Neural cell (in vitro differentiated cells): Measurements from ENCODE around the gene TRIP6.

Source experiments
- EZH2 ChIP-seq: fragments of 200-600, 300-800 bp; shearing (Covaris generic), sonication (generic); IDR thresholded peaks from 2 replicates; pipeline ENCODE4 v1.6.1; 2014; ENCODE audit warnings: antibody characterized with exemption, low read length, borderline replicate concordance, mild to moderate bottlenecking; ENCODE audit not compliant: insufficient read depth, poor library complexity, severe bottlenecking
- TAF1 ChIP-seq: IDR thresholded peaks from 2 replicates; pipeline ENCODE4 v1.6.1; 2012; ENCODE audit warnings: low read depth
- TF ChIP-seq, protein P1 (sequence below): fragments of 450-650 bp; IDR thresholded peaks from 2 replicates; pipeline ENCODE4 v1.5.1; 2014; ENCODE audit warnings: antibody characterized with exemption, mild to moderate bottlenecking, moderate library complexity; ENCODE audit not compliant: poor library complexity, severe bottlenecking

DNA sequence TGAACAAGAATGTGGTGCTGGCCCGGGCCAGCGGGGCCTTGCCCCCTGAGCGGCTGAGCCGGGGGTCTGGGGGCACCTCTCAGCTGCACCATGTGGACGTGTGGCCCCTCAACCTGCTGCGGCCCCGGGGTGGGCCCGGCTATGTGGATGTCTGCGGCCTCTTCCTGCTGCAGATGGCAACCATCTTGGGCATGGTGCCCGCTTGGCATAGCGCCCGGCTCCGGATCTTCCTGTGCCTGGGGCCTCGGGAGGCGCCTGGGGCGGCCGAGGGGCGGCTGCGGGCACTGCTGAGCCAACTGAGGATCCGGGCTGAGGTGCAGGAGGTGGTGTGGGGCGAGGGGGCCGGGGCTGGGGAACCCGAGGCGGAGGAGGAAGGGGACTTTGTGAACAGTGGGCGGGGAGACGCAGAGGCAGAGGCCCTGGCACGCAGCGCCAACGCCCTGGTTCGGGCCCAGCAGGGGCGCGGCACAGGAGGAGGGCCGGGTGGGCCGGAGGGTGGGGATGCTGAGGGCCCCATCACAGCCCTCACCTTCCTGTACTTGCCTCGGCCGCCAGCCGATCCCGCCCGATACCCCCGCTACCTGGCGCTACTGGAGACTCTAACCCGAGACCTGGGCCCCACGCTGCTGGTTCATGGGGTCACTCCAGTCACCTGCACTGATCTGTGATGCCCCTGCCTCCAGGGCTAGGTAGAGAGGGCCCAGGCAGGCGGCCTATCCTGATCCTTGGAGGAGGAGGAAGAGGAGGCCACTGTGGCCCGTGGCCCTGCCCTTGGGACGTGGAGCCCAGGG is 1.1 kb upstream of the TRIP6 start:
- TF ChIP-seq, protein P1, sequence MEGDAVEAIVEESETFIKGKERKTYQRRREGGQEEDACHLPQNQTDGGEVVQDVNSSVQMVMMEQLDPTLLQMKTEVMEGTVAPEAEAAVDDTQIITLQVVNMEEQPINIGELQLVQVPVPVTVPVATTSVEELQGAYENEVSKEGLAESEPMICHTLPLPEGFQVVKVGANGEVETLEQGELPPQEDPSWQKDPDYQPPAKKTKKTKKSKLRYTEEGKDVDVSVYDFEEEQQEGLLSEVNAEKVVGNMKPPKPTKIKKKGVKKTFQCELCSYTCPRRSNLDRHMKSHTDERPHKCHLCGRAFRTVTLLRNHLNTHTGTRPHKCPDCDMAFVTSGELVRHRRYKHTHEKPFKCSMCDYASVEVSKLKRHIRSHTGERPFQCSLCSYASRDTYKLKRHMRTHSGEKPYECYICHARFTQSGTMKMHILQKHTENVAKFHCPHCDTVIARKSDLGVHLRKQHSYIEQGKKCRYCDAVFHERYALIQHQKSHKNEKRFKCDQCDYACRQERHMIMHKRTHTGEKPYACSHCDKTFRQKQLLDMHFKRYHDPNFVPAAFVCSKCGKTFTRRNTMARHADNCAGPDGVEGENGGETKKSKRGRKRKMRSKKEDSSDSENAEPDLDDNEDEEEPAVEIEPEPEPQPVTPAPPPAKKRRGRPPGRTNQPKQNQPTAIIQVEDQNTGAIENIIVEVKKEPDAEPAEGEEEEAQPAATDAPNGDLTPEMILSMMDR, result no peak
- TF ChIP-seq EZH2, result no peak
- no peak for TF ChIP-seq TAF1
